SK-N-SH (cell line): ENCODE results near the gene C4BPB. TPM values are rescaled to one million over a fixed set of nuclear protein-coding genes. Genes with fewer than 3 reads are reported as not detected.

Experiments
- CTCF ChIA-PET: fragments of 300-600, 350-600 bp; formaldehyde crosslinking; extraction: SDS; loops from one replicate; lab custom pipeline; 2021; lab: Yijun Ruan, JAX
- POLR2A ChIA-PET: fragments of 350-600 bp; sonication (Branson Sonifier 250); formaldehyde crosslinking; extraction: SDS; loops from one replicate; lab custom pipeline; 2020; ENCODE audit warnings: antibody characterized with exemption, inconsistent platforms; lab: Yijun Ruan, JAX
- DNase-seq: peaks from one replicate; pipeline ENCODE4 v3.0.0; 2012
- H2AFZ ChIP-seq: fragments of 200-600 bp; sonication (generic); 2 replicates; pipeline ENCODE4 v1.8.1; 2016; ENCODE audit warnings: antibody characterized with exemption, mild to moderate bottlenecking, low read depth
- H3F3A ChIP-seq: fragments of 200-600 bp; sonication (generic); replicated peaks from 2 replicates; pipeline ENCODE3; 2016; ENCODE audit warnings: antibody characterized with exemption, mild to moderate bottlenecking; ENCODE audit not compliant: insufficient read depth
- H3K27ac ChIP-seq, 2 experiments: fragments of 200-500 bp in 1 of 2; fragments of 200-600 bp in 1 of 2; sonication (Bioruptor generic) in 1 of 2; sonication (generic), shearing (Covaris generic) in 1 of 2; 2 replicates each; pipeline versions ENCODE4 v1.5.1 to v1.6.1; 2014 to 2016; ENCODE audit warnings: low read depth in 2 of 2, inconsistent platforms in 1 of 2, low read length in 1 of 2, mild to moderate bottlenecking in 1 of 2, mixed read lengths in 1 of 2
- H3K27me3 ChIP-seq: fragments of 200-600 bp; sonication (generic), shearing (Covaris generic); 2 replicates; pipeline ENCODE4 v1.6.1; 2016; ENCODE audit warnings: mixed run types; ENCODE audit not compliant: insufficient read depth
- H3K36me3 ChIP-seq, 2 experiments: fragments of 200-500 bp in 1 of 2; fragments of 200-600 bp in 1 of 2; sonication (Bioruptor generic) in 1 of 2; sonication (generic) in 1 of 2; replicated peaks in 1 of 2; 2 replicates each; pipeline versions ENCODE3 to v1.5.1; 2014 to 2016; ENCODE audit warnings: low read length in 1 of 2, mild to moderate bottlenecking in 1 of 2; ENCODE audit not compliant: insufficient read depth in 2 of 2, control insufficient read depth in 1 of 2
- H3K4me1 ChIP-seq, 2 experiments: fragments of 200-500 bp in 1 of 2; fragments of 200-600 bp in 1 of 2; sonication (Bioruptor generic) in 1 of 2; sonication (generic), shearing (Covaris generic) in 1 of 2; 2 replicates each; pipeline versions ENCODE4 v1.5.1 to v1.6.1; 2014 to 2016; ENCODE audit warnings: low read depth in 1 of 2, low read length in 1 of 2, mixed run types in 1 of 2; ENCODE audit not compliant: insufficient read depth in 2 of 2, control insufficient read depth in 1 of 2
- H3K4me2 ChIP-seq: fragments of 200-600 bp; sonication (generic), shearing (Covaris generic); 2 replicates; pipeline ENCODE4 v1.6.1; 2017; ENCODE audit warnings: mixed run types
- H3K4me3 ChIP-seq, 2 experiments: fragments of 200-500 bp in 1 of 2; fragments of 200-600 bp in 1 of 2; sonication (Bioruptor generic) in 1 of 2; sonication (generic), shearing (Covaris generic) in 1 of 2; 2 replicates each; pipeline versions ENCODE4 v1.5.1 to v1.8.1; 2014 to 2016; ENCODE audit warnings: low read depth in 2 of 2, inconsistent platforms in 1 of 2, low read length in 1 of 2, mild to moderate bottlenecking in 1 of 2, mixed read lengths in 1 of 2, moderate library complexity in 1 of 2
- H3K79me2 ChIP-seq: fragments of 200-600 bp; sonication (generic); 2 replicates; pipeline ENCODE4 v1.8.1; 2017; ENCODE audit warnings: mild to moderate bottlenecking; ENCODE audit not compliant: insufficient read depth
- H3K9ac ChIP-seq: fragments of 200-600 bp; sonication (generic); 2 replicates; pipeline ENCODE4 v1.6.1; 2017; ENCODE audit warnings: mixed run types
- H3K9me2 ChIP-seq: fragments of 200-600 bp; sonication (generic); 2 replicates; pipeline ENCODE4 v1.6.1; 2017; ENCODE audit warnings: mixed run types
- H3K9me3 ChIP-seq: fragments of 200-600 bp; sonication (generic); 2 replicates; pipeline ENCODE4 v1.6.1; 2017; ENCODE audit warnings: mixed run types, mild to moderate bottlenecking, moderate library complexity
- H4K20me1 ChIP-seq: fragments of 200-600 bp; sonication (generic); 2 replicates; pipeline ENCODE4 v1.6.1; 2017; ENCODE audit warnings: mild to moderate bottlenecking, mixed run types; ENCODE audit not compliant: insufficient read depth
- EZH2phosphoT487 ChIP-seq: fragments of 200-600 bp; sonication (generic); IDR thresholded peaks from 2 replicates; pipeline ENCODE4 v1.6.1; 2017; ENCODE audit warnings: low read depth, mixed run types, mild to moderate bottlenecking, antibody characterized with exemption, moderate library complexity, borderline replicate concordance
- FOSL2 ChIP-seq: IDR thresholded peaks from 2 replicates; pipeline ENCODE4 v1.4.0; 2012; ENCODE audit warnings: low read depth, mild to moderate bottlenecking, moderate library complexity, borderline replicate concordance
- FOXM1 ChIP-seq: IDR thresholded peaks from 2 replicates; pipeline ENCODE4 v1.4.0; 2012; ENCODE audit warnings: low read depth, mild to moderate bottlenecking
- MXI1 ChIP-seq: IDR thresholded peaks from 2 replicates; pipeline ENCODE4 v1.6.1; 2012; ENCODE audit warnings: mild to moderate bottlenecking, low read depth, low read length, improper control_type of control experiment
- NRF1 ChIP-seq: IDR thresholded peaks from 2 replicates; pipeline ENCODE4 v1.6.1; 2012; ENCODE audit warnings: low read depth, mild to moderate bottlenecking, low read length
- RAD21 ChIP-seq: IDR thresholded peaks from 2 replicates; pipeline ENCODE4 v1.6.1; 2012; ENCODE audit warnings: mild to moderate bottlenecking, low read length
- RFX5 ChIP-seq: IDR thresholded peaks from 2 replicates; pipeline ENCODE4 v1.6.1; 2012; ENCODE audit warnings: mild to moderate bottlenecking, improper control_type of control experiment, low read length
- WGBS: methylation state at CpG from one replicate; pipeline ENCODE4 v1.1.6; 2017; ENCODE audit warnings: low lambda C conversion rate; 5-methylcytosine and 5-hydroxymethylcytosine counted together
- polyA plus RNA-seq, 3 experiments: library from polyadenylated mRNA; depleted of rRNA; stranded (reverse); fragments of >200 nt; gene quantifications; 2 replicates each; pipeline ENCODE4 v1.2.3, GENCODE V29; 2012
- TF ChIP-seq, protein P1 (sequence below): IDR thresholded peaks from 2 replicates; pipeline ENCODE4 v1.6.1; 2012; ENCODE audit warnings: mild to moderate bottlenecking, low read depth, low read length, moderate library complexity
- TF ChIP-seq, protein P2 (sequence below): fragments of 150-350 bp; IDR thresholded peaks from 2 replicates; pipeline ENCODE4 v1.6.1; 2016; ENCODE audit warnings: mild to moderate bottlenecking, low read depth, low read length

The C4BPB gene
- polyA plus RNA-seq, 1 of the 3 experiments (the other 2 are of a cell fraction): not detected

DNA sequence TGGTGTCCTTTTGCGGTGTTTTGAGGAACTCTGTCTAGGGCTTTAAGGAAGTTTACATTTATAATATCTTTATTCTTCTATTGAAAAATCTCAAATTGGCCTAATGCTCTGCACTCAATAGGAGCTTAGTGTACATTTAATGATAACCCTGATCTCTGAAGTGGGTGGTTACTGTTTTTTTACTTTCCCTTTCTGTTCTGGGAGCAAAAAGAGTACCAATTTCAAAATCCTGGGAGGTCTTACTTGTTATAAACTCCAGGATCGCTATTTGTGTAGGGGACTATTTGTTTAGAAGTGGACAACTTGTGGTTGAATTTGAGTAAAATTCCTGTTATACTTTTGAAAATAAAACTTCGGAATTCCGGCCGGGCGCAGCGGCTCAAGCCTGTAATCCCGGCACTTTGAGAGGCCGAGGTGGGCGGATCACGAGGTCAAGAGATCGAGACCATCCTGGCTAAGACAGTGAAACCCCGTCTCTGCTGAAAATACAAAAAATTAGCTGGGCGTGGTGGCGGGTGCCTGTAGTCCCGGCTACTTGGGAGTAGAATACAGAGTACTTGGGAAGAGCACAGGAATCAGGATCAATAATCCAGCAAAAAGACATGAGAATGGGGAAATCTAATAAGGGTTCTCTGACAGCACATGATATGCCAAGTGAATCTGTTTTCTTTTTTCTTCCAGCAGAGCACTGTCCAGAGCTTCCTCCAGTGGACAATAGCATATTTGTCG, 1.1 kb downstream of the C4BPB start:
- DNase-seq: no peak
- H3K9ac ChIP-seq: no peak overlapping the region
- CTCF ChIA-PET: interaction anchor here (1.9 to 4.4 kb wide), 3 partner anchors 10 to 410 kb away, joined by 9 to 18 read pairs (median 9); no protein-coding TSS in a partner anchor
- H3K4me1 ChIP-seq: no peaks in the 10 kb centered on the region
- no peak overlapping the region; a peak in 1 of 4 replicates for H3K4me3 ChIP-seq
- H3F3A ChIP-seq: no peaks in the 10 kb centered on the region
- no peaks in the 10 kb centered on the region for H3K9me2 ChIP-seq
- POLR2A ChIA-PET: no interaction called here
- no peaks in the 10 kb centered on the region for H3K36me3 ChIP-seq
- WGBS: 25% methylated on average over 17 of the region's 17 CpGs
- no peaks in the 10 kb centered on the region for H4K20me1 ChIP-seq
- no peaks in the 10 kb centered on the region for H3K9me3 ChIP-seq
- no peak overlapping the region for H3K27ac ChIP-seq
- H2AFZ ChIP-seq: no peak overlapping the region; the same call in 1 of the 2 replicates
- no peaks in the 10 kb centered on the region for H3K79me2 ChIP-seq
- peaks cover 32% of the 10 kb centered on the region; the same call in 1 of the 2 replicates for H3K27me3 ChIP-seq
- TF ChIP-seq MXI1 (no peak), RAD21 (no peak), FOXM1 (no peak), FOSL2 (no peak), RFX5 (no peak)
- TF ChIP-seq, protein P1, sequence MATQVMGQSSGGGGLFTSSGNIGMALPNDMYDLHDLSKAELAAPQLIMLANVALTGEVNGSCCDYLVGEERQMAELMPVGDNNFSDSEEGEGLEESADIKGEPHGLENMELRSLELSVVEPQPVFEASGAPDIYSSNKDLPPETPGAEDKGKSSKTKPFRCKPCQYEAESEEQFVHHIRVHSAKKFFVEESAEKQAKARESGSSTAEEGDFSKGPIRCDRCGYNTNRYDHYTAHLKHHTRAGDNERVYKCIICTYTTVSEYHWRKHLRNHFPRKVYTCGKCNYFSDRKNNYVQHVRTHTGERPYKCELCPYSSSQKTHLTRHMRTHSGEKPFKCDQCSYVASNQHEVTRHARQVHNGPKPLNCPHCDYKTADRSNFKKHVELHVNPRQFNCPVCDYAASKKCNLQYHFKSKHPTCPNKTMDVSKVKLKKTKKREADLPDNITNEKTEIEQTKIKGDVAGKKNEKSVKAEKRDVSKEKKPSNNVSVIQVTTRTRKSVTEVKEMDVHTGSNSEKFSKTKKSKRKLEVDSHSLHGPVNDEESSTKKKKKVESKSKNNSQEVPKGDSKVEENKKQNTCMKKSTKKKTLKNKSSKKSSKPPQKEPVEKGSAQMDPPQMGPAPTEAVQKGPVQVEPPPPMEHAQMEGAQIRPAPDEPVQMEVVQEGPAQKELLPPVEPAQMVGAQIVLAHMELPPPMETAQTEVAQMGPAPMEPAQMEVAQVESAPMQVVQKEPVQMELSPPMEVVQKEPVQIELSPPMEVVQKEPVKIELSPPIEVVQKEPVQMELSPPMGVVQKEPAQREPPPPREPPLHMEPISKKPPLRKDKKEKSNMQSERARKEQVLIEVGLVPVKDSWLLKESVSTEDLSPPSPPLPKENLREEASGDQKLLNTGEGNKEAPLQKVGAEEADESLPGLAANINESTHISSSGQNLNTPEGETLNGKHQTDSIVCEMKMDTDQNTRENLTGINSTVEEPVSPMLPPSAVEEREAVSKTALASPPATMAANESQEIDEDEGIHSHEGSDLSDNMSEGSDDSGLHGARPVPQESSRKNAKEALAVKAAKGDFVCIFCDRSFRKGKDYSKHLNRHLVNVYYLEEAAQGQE: no peak
- TF ChIP-seq, protein P2, sequence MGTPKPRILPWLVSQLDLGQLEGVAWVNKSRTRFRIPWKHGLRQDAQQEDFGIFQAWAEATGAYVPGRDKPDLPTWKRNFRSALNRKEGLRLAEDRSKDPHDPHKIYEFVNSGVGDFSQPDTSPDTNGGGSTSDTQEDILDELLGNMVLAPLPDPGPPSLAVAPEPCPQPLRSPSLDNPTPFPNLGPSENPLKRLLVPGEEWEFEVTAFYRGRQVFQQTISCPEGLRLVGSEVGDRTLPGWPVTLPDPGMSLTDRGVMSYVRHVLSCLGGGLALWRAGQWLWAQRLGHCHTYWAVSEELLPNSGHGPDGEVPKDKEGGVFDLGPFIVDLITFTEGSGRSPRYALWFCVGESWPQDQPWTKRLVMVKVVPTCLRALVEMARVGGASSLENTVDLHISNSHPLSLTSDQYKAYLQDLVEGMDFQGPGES: no peak
- no peak overlapping the region for H3K4me2 ChIP-seq

DNA sequence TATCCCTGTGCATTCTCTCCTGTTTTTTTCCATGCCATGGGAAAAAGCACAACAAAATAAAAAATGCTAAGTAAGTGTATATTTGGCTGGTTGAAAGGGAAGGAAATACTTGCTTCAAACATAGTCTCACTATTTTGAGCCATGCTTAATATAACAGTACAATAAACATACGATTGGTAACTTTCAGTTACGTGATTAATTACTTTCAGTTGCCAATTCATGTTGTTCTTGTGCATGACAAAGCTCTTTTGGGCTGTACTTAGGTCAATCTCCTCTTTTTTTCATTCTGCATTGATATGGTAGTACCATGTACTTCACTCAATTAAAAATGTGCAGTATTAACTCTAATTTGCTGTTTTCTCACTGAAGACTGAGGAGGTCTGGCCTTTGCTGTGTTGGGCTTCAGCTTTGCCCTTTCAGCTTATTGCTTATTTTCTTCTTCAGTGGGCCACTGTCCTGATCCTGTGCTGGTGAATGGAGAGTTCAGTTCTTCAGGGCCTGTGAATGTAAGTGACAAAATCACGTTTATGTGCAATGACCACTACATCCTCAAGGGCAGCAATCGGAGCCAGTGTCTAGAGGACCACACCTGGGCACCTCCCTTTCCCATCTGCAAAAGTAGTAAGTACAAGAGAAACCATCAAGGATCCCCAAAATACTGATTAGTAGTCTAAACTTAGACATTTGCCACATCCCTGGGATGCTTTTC, 2.7 kb downstream of the C4BPB start:
- ChIA-PET POLR2A (interaction anchor here (0.6 kb wide), 1 partner anchor 446 kb away, joined by 3 read pairs; no protein-coding TSS in a partner anchor), CTCF (interaction anchor here (4.4 kb wide), 1 partner anchor 408 kb away, joined by 18 read pairs; no protein-coding TSS in a partner anchor)
- no peak for DNase-seq
- Histone ChIP-seq H3K27ac (no peak overlapping the region), H3K79me2 (no peaks in the 10 kb centered on the region), H3K4me2 (no peak overlapping the region), H2AFZ (no peak overlapping the region), H3K4me1 (no peaks in the 10 kb centered on the region), H3K9ac (no peak overlapping the region), H3K36me3 (no peaks in the 10 kb centered on the region), H3K9me3 (no peaks in the 10 kb centered on the region), H3K4me3 (no peak overlapping the region), H3K27me3 (peaks cover 44% of the 10 kb centered on the region; the same call in 1 of the 2 replicates), H3F3A (no peaks in the 10 kb centered on the region), H4K20me1 (no peaks in the 10 kb centered on the region)
- 16% methylated on average over 4 of the region's 4 CpGs for WGBS
- no peak for TF ChIP-seq EZH2phosphoT487
- no peak for TF ChIP-seq NRF1
- TF ChIP-seq, all 33 proteins: peak for 0
- no peaks in the 10 kb centered on the region for H3K9me2 ChIP-seq
